Neural cell (in vitro differentiated cells): ENCODE measurements around the gene CHL1. TPM values are rescaled to one million over a fixed set of nuclear protein-coding genes. Genes with fewer than 3 reads are reported as not detected.

Experiments
- H2AFZ ChIP-seq: fragments of 200-600, 300-800 bp; sonication (generic), shearing (Covaris generic); 2 replicates; pipeline ENCODE4 v1.6.0; 2014; ENCODE audit warnings: low read depth, mild to moderate bottlenecking, antibody characterized with exemption, low read length, moderate library complexity
- H3F3A ChIP-seq: fragments of 200-600 bp; shearing (Covaris generic); 2 replicates; pipeline ENCODE4 v1.6.1; 2016; ENCODE audit warnings: mild to moderate bottlenecking, moderate library complexity, mixed read lengths, antibody characterized with exemption, low read length; ENCODE audit not compliant: insufficient read depth, poor library complexity, severe bottlenecking
- H3K27ac ChIP-seq: fragments of 200-600, 300-800 bp; sonication (generic), shearing (Covaris generic); 2 replicates; pipeline ENCODE4 v1.5.1; 2014; ENCODE audit warnings: mild to moderate bottlenecking, low read length, moderate library complexity
- H3K27me3 ChIP-seq: fragments of 300-800, 200-600 bp; sonication (generic), shearing (Covaris generic); 2 replicates; pipeline ENCODE4 v1.6.0; 2014; ENCODE audit warnings: mild to moderate bottlenecking, low read depth, low read length, moderate library complexity; ENCODE audit not compliant: insufficient read depth
- H3K36me3 ChIP-seq: fragments of 300-800, 200-600 bp; sonication (generic), shearing (Covaris generic); 2 replicates; pipeline ENCODE4 v1.5.1; 2014; ENCODE audit warnings: mild to moderate bottlenecking, antibody characterized with exemption, low read length, moderate library complexity; ENCODE audit not compliant: insufficient read depth
- H3K4me2 ChIP-seq: fragments of 300-800, 200-600 bp; sonication (generic), shearing (Covaris generic); 2 replicates; pipeline ENCODE4 v1.6.0; 2014; ENCODE audit warnings: mild to moderate bottlenecking, low read length
- H3K4me3 ChIP-seq: fragments of 300-800, 200-600 bp; sonication (generic), shearing (Covaris generic); 2 replicates; pipeline ENCODE4 v1.5.1; 2014; ENCODE audit warnings: mild to moderate bottlenecking, low read length, moderate library complexity
- H3K79me2 ChIP-seq: fragments of 200-600 bp; shearing (Covaris generic); replicated peaks from 2 replicates; pipeline ENCODE4 v1.6.0; 2014; ENCODE audit warnings: mild to moderate bottlenecking, low read length, moderate library complexity; ENCODE audit not compliant: insufficient read depth
- H3K9ac ChIP-seq: fragments of 300-800, 200-600 bp; sonication (generic), shearing (Covaris generic); 2 replicates; pipeline ENCODE4 v1.6.1; 2016; ENCODE audit warnings: mild to moderate bottlenecking, low read length, mixed read lengths
- H3K9me2 ChIP-seq: fragments of 200-600 bp; shearing (Covaris generic); 2 replicates; pipeline ENCODE4 v1.6.1; 2016; ENCODE audit warnings: mild to moderate bottlenecking, low read length, mixed read lengths; ENCODE audit not compliant: insufficient read depth
- H3K9me3 ChIP-seq: fragments of 200-600, 300-800 bp; sonication (generic), shearing (Covaris generic); 2 replicates; pipeline ENCODE4 v1.6.1; 2016; ENCODE audit warnings: mild to moderate bottlenecking, mixed run types, low read length, moderate library complexity, mixed read lengths
- H4K20me1 ChIP-seq: fragments of 200-600 bp; shearing (Covaris generic); 2 replicates; pipeline ENCODE4 v1.6.1; 2016; ENCODE audit warnings: mild to moderate bottlenecking, mixed run types; ENCODE audit not compliant: insufficient read depth
- EP300 ChIP-seq: fragments of 450-650 bp; conservative IDR thresholded peaks from 2 replicates; pipeline ENCODE4 v1.6.1; 2014; ENCODE audit warnings: antibody characterized with exemption, mild to moderate bottlenecking, moderate library complexity; ENCODE audit not compliant: poor library complexity, severe bottlenecking
- EZH2 ChIP-seq: fragments of 200-600, 300-800 bp; shearing (Covaris generic), sonication (generic); IDR thresholded peaks from 2 replicates; pipeline ENCODE4 v1.6.1; 2014; ENCODE audit warnings: antibody characterized with exemption, low read length, borderline replicate concordance, mild to moderate bottlenecking; ENCODE audit not compliant: insufficient read depth, poor library complexity, severe bottlenecking
- MXI1 ChIP-seq: fragments of 450-650 bp; conservative IDR thresholded peaks from 2 replicates; pipeline ENCODE4 v1.6.1; 2014; ENCODE audit warnings: antibody characterized with exemption, mild to moderate bottlenecking; ENCODE audit not compliant: poor library complexity, severe bottlenecking
- POLR2AphosphoS5 ChIP-seq: IDR thresholded peaks from 2 replicates; pipeline ENCODE4 v1.6.1; 2012
- RAD21 ChIP-seq: fragments of 450-650 bp; conservative IDR thresholded peaks from 2 replicates; pipeline ENCODE4 v1.6.1; 2014; ENCODE audit warnings: antibody characterized with exemption, mild to moderate bottlenecking, moderate library complexity
- SMC3 ChIP-seq: fragments of 450-650 bp; conservative IDR thresholded peaks from 2 replicates; pipeline ENCODE4 v1.6.1; 2014; ENCODE audit warnings: antibody characterized with exemption, mild to moderate bottlenecking, moderate library complexity; ENCODE audit not compliant: poor library complexity
- TAF1 ChIP-seq: IDR thresholded peaks from 2 replicates; pipeline ENCODE4 v1.6.1; 2012; ENCODE audit warnings: low read depth
- polyA minus RNA-seq: library from RNA; depleted of rRNA, polyadenylated mRNA; stranded (reverse); fragments of >200 nt; gene quantifications from 2 replicates; pipeline ENCODE4 v1.2.3, GENCODE V29; 2014
- polyA plus RNA-seq: library from polyadenylated mRNA; depleted of rRNA; stranded (reverse); fragments of >200 nt; gene quantifications from 2 replicates; pipeline ENCODE4 v1.2.3, GENCODE V29; 2014
- TF ChIP-seq, protein P1 (sequence below): IDR thresholded peaks from 2 replicates; pipeline ENCODE4 v1.6.1; 2012; ENCODE audit warnings: borderline replicate concordance
- TF ChIP-seq, protein P2 (sequence below): fragments of 450-650 bp; IDR thresholded peaks from 2 replicates; pipeline ENCODE4 v1.5.1; 2014; ENCODE audit warnings: antibody characterized with exemption, mild to moderate bottlenecking, moderate library complexity; ENCODE audit not compliant: poor library complexity, severe bottlenecking

The CHL1 gene, protein sequence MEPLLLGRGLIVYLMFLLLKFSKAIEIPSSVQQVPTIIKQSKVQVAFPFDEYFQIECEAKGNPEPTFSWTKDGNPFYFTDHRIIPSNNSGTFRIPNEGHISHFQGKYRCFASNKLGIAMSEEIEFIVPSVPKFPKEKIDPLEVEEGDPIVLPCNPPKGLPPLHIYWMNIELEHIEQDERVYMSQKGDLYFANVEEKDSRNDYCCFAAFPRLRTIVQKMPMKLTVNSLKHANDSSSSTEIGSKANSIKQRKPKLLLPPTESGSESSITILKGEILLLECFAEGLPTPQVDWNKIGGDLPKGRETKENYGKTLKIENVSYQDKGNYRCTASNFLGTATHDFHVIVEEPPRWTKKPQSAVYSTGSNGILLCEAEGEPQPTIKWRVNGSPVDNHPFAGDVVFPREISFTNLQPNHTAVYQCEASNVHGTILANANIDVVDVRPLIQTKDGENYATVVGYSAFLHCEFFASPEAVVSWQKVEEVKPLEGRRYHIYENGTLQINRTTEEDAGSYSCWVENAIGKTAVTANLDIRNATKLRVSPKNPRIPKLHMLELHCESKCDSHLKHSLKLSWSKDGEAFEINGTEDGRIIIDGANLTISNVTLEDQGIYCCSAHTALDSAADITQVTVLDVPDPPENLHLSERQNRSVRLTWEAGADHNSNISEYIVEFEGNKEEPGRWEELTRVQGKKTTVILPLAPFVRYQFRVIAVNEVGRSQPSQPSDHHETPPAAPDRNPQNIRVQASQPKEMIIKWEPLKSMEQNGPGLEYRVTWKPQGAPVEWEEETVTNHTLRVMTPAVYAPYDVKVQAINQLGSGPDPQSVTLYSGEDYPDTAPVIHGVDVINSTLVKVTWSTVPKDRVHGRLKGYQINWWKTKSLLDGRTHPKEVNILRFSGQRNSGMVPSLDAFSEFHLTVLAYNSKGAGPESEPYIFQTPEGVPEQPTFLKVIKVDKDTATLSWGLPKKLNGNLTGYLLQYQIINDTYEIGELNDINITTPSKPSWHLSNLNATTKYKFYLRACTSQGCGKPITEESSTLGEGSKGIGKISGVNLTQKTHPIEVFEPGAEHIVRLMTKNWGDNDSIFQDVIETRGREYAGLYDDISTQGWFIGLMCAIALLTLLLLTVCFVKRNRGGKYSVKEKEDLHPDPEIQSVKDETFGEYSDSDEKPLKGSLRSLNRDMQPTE (N-terminal part only)
- polyA plus RNA-seq (187 and 199 TPM in 2 replicates), polyA minus RNA-seq (521 and 631 TPM in 2 replicates)

DNA sequence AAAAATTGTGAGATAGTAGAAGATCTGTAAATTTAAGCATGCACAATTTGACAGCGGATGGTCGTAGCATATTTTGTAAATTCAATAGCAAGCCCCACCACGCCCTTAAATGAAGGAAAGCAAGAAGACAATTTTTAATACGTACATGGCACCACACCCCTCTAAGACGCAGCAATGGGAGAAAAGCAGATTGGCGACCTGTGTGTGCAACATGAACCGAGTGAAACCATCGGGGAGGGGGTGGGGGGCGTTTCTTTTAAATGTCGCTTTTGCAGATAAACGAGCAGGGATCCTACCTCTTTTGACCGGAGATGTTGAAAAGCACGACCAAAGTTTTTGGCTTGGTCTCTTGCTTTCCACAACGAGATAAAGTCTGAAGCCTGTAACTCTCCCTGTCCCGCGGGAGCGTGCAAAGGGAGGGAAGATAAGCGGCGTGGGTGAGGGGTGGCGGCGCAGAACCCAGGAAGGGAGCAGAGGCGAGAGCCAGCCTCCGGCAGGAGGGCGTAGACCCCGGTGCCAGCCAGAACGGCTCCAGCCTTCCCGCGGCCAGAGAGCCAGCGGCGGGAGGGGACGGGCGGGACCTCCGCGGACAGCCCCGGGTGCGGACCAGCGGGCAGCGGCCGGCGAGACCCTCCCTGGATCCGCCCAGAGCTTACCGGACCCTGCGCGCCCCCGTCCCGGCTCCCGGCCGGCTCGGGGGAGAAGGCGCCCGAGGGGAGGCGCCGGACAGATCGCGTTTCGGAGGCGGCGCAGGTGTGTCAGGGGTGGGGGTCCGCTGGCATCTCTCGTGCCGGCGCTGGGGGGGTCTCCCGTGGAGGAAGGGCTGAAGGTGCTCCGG lies at the start of gene CHL1:
TSS of gene CHL1 (plus strand) at position 453 of the 838 bp plus-strand sequence. CDS start 123,014 bp downstream, outside the sequence.
- H4K20me1 ChIP-seq: no peaks in the 10 kb centered on the region
- peaks cover 23% of the 10 kb centered on the region for H3K79me2 ChIP-seq
- no peaks in the 10 kb centered on the region for H3K9me3 ChIP-seq
- TF ChIP-seq RAD21: peak; percentile 28
- TF ChIP-seq TAF1: no peak
- TF ChIP-seq EP300: peak; percentile 6
- TF ChIP-seq, protein P1, sequence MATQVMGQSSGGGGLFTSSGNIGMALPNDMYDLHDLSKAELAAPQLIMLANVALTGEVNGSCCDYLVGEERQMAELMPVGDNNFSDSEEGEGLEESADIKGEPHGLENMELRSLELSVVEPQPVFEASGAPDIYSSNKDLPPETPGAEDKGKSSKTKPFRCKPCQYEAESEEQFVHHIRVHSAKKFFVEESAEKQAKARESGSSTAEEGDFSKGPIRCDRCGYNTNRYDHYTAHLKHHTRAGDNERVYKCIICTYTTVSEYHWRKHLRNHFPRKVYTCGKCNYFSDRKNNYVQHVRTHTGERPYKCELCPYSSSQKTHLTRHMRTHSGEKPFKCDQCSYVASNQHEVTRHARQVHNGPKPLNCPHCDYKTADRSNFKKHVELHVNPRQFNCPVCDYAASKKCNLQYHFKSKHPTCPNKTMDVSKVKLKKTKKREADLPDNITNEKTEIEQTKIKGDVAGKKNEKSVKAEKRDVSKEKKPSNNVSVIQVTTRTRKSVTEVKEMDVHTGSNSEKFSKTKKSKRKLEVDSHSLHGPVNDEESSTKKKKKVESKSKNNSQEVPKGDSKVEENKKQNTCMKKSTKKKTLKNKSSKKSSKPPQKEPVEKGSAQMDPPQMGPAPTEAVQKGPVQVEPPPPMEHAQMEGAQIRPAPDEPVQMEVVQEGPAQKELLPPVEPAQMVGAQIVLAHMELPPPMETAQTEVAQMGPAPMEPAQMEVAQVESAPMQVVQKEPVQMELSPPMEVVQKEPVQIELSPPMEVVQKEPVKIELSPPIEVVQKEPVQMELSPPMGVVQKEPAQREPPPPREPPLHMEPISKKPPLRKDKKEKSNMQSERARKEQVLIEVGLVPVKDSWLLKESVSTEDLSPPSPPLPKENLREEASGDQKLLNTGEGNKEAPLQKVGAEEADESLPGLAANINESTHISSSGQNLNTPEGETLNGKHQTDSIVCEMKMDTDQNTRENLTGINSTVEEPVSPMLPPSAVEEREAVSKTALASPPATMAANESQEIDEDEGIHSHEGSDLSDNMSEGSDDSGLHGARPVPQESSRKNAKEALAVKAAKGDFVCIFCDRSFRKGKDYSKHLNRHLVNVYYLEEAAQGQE: peak; percentile 6
- TF ChIP-seq POLR2AphosphoS5: peak; percentile 56
- peak; percentile 29 for TF ChIP-seq MXI1
- H3K4me3 ChIP-seq: peak within 1 kb of the TSS; percentile 81
- peak within 1 kb of the TSS; percentile 62 for H3K4me2 ChIP-seq
- peak within 1 kb of the TSS; percentile 88 for H3K9ac ChIP-seq
- no peaks in the 10 kb centered on the region for H3K9me2 ChIP-seq
- H3K27me3 ChIP-seq: no peaks in the 10 kb centered on the region
- H3F3A ChIP-seq: no peaks in the 10 kb centered on the region
- peak within 1 kb of the TSS; percentile 60 for H2AFZ ChIP-seq
- H3K36me3 ChIP-seq: no peaks in the 10 kb centered on the region
- H3K27ac ChIP-seq: peak within 1 kb of the TSS; percentile 74

DNA sequence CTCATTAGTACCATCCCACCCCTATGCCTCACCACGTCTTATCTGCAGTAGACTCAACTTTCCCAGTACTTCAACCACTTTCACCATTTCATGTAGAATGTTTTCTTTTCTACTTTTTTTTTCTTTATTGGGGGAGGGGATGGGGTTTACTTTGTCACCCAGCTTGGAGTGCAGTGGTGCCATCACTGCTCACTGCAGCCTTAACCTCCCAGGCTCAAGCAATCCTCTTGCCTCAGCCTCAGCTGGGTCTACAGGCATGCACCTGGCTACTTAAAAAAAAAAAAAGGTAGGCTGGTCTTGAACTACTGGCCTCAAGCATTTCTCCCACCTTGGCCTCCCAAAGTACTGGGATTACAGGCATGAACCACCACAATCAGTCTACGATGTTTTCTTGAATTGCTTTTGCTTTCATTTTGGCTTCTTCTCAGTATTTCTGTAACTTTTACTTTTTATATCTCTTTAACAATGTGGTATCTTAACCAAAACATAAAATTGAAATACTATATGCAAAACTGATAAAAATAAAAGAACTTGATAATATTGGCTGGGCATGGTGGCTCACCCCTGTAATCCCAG lies 44.9 kb upstream of the CHL1 start:
- H3K4me3 ChIP-seq: no peak overlapping the region
- no peaks in the 10 kb centered on the region for H3K9me3 ChIP-seq
- no peaks in the 10 kb centered on the region for H3K9me2 ChIP-seq
- no peaks in the 10 kb centered on the region for H4K20me1 ChIP-seq
- H3K36me3 ChIP-seq: no peaks in the 10 kb centered on the region
- no peaks in the 10 kb centered on the region for H3K79me2 ChIP-seq
- no peak overlapping the region for H3K27ac ChIP-seq
- no peaks in the 10 kb centered on the region for H3F3A ChIP-seq
- TF ChIP-seq TAF1: no peak
- TF ChIP-seq POLR2AphosphoS5: no peak
- TF ChIP-seq, protein P2, sequence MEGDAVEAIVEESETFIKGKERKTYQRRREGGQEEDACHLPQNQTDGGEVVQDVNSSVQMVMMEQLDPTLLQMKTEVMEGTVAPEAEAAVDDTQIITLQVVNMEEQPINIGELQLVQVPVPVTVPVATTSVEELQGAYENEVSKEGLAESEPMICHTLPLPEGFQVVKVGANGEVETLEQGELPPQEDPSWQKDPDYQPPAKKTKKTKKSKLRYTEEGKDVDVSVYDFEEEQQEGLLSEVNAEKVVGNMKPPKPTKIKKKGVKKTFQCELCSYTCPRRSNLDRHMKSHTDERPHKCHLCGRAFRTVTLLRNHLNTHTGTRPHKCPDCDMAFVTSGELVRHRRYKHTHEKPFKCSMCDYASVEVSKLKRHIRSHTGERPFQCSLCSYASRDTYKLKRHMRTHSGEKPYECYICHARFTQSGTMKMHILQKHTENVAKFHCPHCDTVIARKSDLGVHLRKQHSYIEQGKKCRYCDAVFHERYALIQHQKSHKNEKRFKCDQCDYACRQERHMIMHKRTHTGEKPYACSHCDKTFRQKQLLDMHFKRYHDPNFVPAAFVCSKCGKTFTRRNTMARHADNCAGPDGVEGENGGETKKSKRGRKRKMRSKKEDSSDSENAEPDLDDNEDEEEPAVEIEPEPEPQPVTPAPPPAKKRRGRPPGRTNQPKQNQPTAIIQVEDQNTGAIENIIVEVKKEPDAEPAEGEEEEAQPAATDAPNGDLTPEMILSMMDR: no peak
- TF ChIP-seq, protein P1: no peak
- TF ChIP-seq RAD21: no peak
- no peak for TF ChIP-seq EZH2
- TF ChIP-seq SMC3: no peak
- no peak for TF ChIP-seq MXI1
- TF ChIP-seq EP300: no peak
- no peak overlapping the region for H2AFZ ChIP-seq
- H3K27me3 ChIP-seq: no peaks in the 10 kb centered on the region
- no peak overlapping the region for H3K9ac ChIP-seq
- H3K4me2 ChIP-seq: no peak overlapping the region
